GM12878 (cell line): ENCODE measurements around the gene FNDC4. TPM values are rescaled to one million over a fixed set of nuclear protein-coding genes. Genes with fewer than 3 reads are reported as not detected.

Experiments used
- ATAC-seq: fragments of 200-7000 bp; cut with Tn5 transposase; 3 replicates; pipeline ENCODE4 v1.9.1; 2020; ENCODE audit warnings: mild to moderate bottlenecking, moderate library complexity
- BruUV-seq: library from RNA; stranded (reverse); fragments of 400-500 nt; replicated peaks from 2 replicates; lab custom pipeline; 2021; lab: Mats Ljungman, UMichigan
- CTCF ChIA-PET: fragments of 300-600 bp; sonication (Branson Sonifier 250); formaldehyde crosslinking; extraction: SDS; loops from one replicate; lab custom pipeline; 2021; ENCODE audit warnings: inconsistent platforms; lab: Yijun Ruan, JAX
- POLR2A ChIA-PET: fragments of 350-600 bp; formaldehyde crosslinking; extraction: SDS; loops from one replicate; lab custom pipeline; 2021; ENCODE audit warnings: inconsistent platforms; lab: Charles Lee
- RAD21 ChIA-PET: fragments of 300-600 bp; sonication (Branson Sonifier 250); formaldehyde crosslinking; loops from one replicate; lab custom pipeline; 2023; ENCODE audit warnings: antibody characterized with exemption; ENCODE audit not compliant: unreplicated experiment; lab: Charles Lee
- SMC1A ChIA-PET: fragments of 300-600 bp; sonication (Branson Sonifier 250); formaldehyde crosslinking; loops from one replicate; lab custom pipeline; 2023; ENCODE audit not compliant: unreplicated experiment, uncharacterized antibody; lab: Charles Lee
- DNase-seq: peaks from one replicate; pipeline ENCODE4 v3.0.0-alpha.2; 2011; ENCODE audit warnings: low read depth, low spot score
- FAIRE-seq: peaks from 3 replicates; lab custom pipeline; 2011; peaks lifted over from hg19 to GRCh38; lab: Jason Lieb, UNC
- H2AFZ ChIP-seq: 2 replicates; pipeline ENCODE4 v1.6.0; 2011; ENCODE audit warnings: low read depth, low read length, control low read depth; ENCODE audit not compliant: control insufficient read depth
- H3K27ac ChIP-seq: 2 replicates; pipeline ENCODE4 v1.5.1; 2011; ENCODE audit warnings: control low read depth; ENCODE audit not compliant: control insufficient read depth, insufficient read depth
- H3K27me3 ChIP-seq, 2 experiments: replicated peaks in 1 of 2; 2 replicates each; pipeline versions ENCODE4 v1.6.0 to v1.6.1; 2011; ENCODE audit warnings: low read length in 1 of 2; ENCODE audit not compliant: control insufficient read depth in 2 of 2, insufficient read depth in 2 of 2
- H3K36me3 ChIP-seq, 2 experiments: 2 replicates each; pipeline ENCODE4 v1.5.1; 2011; ENCODE audit warnings: low read length in 1 of 2; ENCODE audit not compliant: control insufficient read depth in 2 of 2, insufficient read depth in 2 of 2
- H3K4me1 ChIP-seq: 2 replicates; pipeline ENCODE4 v1.6.1; 2011; ENCODE audit warnings: mild to moderate bottlenecking, low read length, moderate library complexity, mixed read lengths; ENCODE audit not compliant: control insufficient read depth, insufficient read depth
- H3K4me2 ChIP-seq: 2 replicates; pipeline ENCODE4 v1.6.0; 2011; ENCODE audit warnings: control low read depth; ENCODE audit not compliant: control insufficient read depth, insufficient read depth
- H3K4me3 ChIP-seq: fragments of 200-600 bp; sonication (generic); 2 replicates; pipeline ENCODE4 v1.5.1; 2016
- H3K79me2 ChIP-seq: 2 replicates; pipeline ENCODE4 v1.6.0; 2011; ENCODE audit warnings: low read length; ENCODE audit not compliant: control insufficient read depth, insufficient read depth
- H3K9ac ChIP-seq: 2 replicates; pipeline ENCODE4 v1.8.0; 2011; ENCODE audit warnings: low read length, control low read depth, mixed read lengths; ENCODE audit not compliant: control insufficient read depth, insufficient read depth
- H3K9me3 ChIP-seq: replicated peaks from 3 replicates; pipeline ENCODE4 v1.5.1; 2011; ENCODE audit warnings: mild to moderate bottlenecking, low read length; ENCODE audit not compliant: control insufficient read depth, insufficient read depth
- H4K20me1 ChIP-seq: 2 replicates; pipeline ENCODE4 v1.6.0; 2011; ENCODE audit not compliant: control insufficient read depth, insufficient read depth
- BACH1 ChIP-seq: fragments of 450-650 bp; IDR thresholded peaks from 2 replicates; pipeline ENCODE4 v1.6.1; 2017; ENCODE audit warnings: mild to moderate bottlenecking, borderline replicate concordance
- CHD1 ChIP-seq: IDR thresholded peaks from 2 replicates; pipeline ENCODE4 v1.6.1; 2012; ENCODE audit warnings: low read depth, low read length, improper control_type of control experiment
- IKZF2 ChIP-seq, 2 experiments: fragments of 450-650 bp; IDR thresholded peaks; 2 replicates each; pipeline ENCODE4 v1.6.1; 2017; ENCODE audit warnings: mild to moderate bottlenecking in 2 of 2, moderate library complexity in 2 of 2
- PAX8 ChIP-seq: fragments of 450-650 bp; IDR thresholded peaks from 2 replicates; pipeline ENCODE4 v1.6.1; 2017; ENCODE audit warnings: mild to moderate bottlenecking, moderate library complexity
- SUZ12 ChIP-seq: fragments of 200-600 bp; sonication (generic); IDR thresholded peaks from one replicate; pipeline ENCODE4 v1.6.1; 2018; ENCODE audit warnings: antibody characterized with exemption, mild to moderate bottlenecking; ENCODE audit not compliant: unreplicated experiment
- YY1 ChIP-seq: IDR thresholded peaks from 2 replicates; pipeline ENCODE4 v1.6.1; 2011; ENCODE audit warnings: low read depth, mild to moderate bottlenecking, low read length
- WGBS: methylation state at CpG from one replicate; pipeline ENCODE4 v1.1.6; 2016; ENCODE audit warnings: low lambda C conversion rate; ENCODE audit not compliant: insufficient replicate concordance, insufficient coverage; ENCODE audit errors: missing lambda C conversion rate; 5-methylcytosine and 5-hydroxymethylcytosine counted together
- in situ Hi-C: fragments of 300-500 bp; cut with MboI; formaldehyde crosslinking; loops from 9 replicates; pipeline ENCODE4 v1.14.3; 2018; ENCODE audit warnings: mixed read lengths
- intact Hi-C: fragments of 100-400 bp; cut with micrococcal nuclease; formaldehyde crosslinking; loops from one replicate; pipeline ENCODE4 v1.14.2; 2022; ENCODE audit not compliant: unreplicated experiment
- polyA plus RNA-seq, 11 experiments: library from polyadenylated mRNA; depleted of rRNA in 4 of 11; unstranded in 6 of 11; stranded (reverse) in 5 of 11; fragments of >200 nt; fragmentation: Nextera tagmentation in 4 of 11; fragmentation: Illumina TruSeq in 1 of 11; extraction: Ambion mirVana in 4 of 11; extraction: Trizol in 1 of 11; gene quantifications; 1 replicate in 1 of 11; 2 replicates in 10 of 11; pipeline versions ENCODE4 v1.2.1 to v1.2.3, GENCODE V29; 2011 to 2016; ENCODE audit warnings: inconsistent platforms in 2 of 11, missing spikeins in 2 of 11, low read depth in 1 of 11
- total RNA-seq, 4 experiments: library from RNA; depleted of rRNA in 3 of 4; stranded (reverse); fragments of >200 nt in 3 of 4; fragmentation: Illumina TruSeq in 1 of 4; extraction: Trizol in 1 of 4; gene quantifications; 2 replicates each; pipeline versions ENCODE4 v1.2.1 to v1.2.3, GENCODE V29; 2013 to 2021

FNDC4 gene
- total and polyA plus RNA-seq, 10 of the 15 experiments (the other 5 are each of a cell fraction or from before 2014, with no cell fraction given): 0.21 TPM; not detected in 9

DNA sequence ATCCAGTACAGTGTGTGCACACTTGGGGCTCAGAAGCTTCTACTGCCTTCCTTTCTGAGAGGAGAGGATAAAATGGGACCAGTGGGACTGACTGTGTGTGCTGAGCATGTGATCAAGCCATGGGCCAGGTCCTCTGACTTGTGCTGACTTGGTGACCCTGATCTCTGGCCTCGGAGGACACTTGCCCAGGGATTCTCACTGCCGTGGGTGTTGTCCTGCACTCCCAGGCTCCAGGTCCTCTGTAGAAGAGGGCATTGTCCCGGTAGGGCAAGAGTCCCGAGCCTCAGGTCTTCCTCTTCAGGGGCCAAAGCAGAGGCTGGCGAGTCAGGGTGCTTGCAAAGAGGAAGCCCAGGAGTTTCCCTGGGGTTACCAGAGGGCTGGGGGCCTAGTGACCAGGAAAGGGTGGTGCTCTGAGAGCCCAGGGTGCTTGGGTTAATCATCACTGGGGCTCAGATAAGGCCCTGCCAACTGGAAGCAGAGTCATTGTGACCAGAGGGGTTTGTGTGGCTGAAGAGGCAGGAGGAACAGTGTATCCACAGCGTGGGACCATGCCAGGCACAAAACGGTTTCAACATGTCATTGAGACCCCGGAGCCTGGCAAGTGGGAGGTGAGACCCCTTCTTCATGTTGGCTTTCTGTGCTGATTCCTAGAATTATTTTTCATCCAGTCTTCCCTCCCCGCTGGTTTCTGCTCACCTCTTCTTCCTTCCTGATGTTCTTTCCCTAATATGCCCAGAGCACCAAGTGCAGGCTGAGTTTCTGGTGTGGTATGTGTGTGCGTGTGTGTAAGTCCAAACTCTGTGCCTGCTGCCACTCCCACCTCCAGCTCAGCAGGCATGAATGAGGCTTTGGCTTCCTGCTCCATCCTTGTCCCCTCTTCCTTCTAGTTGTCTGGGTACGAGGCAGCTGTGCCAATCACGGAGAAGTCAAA lies 1.6 kb upstream of the FNDC4 start, which contains the start of gene GCKR (continued):
- TF ChIP-seq CHD1: no peak

DNA sequence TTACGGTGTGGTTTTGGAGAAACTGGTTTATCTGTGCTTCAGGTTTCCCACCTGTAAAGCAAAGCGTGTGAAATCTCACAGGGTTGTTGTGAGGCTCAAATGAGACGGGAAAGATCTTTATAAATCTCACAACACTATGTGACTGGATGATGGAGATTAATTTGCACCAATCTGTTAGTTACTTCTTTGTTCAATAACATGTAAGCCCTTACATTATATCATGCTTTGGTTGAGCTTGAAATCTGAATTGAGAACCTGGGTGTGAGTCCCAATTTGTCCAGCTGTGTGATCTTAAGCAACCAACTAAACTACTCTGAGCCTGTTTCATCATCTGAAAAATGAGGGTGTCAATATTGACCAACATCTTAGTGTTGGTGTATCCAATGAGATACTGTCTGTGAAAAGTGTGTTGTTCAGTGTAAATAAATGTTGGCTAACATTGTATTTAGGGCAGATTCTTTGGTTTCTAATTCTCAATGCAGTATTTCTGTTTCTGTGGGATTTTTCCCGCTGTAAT lies 898 bp upstream of the FNDC4 start:
- BruUV-seq: no TSS peak
- no peak overlapping the region for H3K27ac ChIP-seq
- H3K79me2 ChIP-seq: no peaks in the 10 kb centered on the region
- CTCF ChIA-PET: no interaction called here
- H3K9me3 ChIP-seq: no peaks in the 10 kb centered on the region
- no peak overlapping the region for H3K9ac ChIP-seq
- H3K27me3 ChIP-seq: peaks cover 6 to 13% of the 10 kb centered on the region in 2 experiments; a peak in 3 of 4 replicates
- POLR2A ChIA-PET: interaction anchor here (0.6 kb wide), 1 partner anchor 166 kb away, joined by 3 read pairs; no protein-coding TSS in a partner anchor
- intact Hi-C loops (no loop called here), in situ Hi-C loops (no loop called here)
- TF ChIP-seq BACH1 (no peak), SUZ12 (no peak), PAX8 (no peak), YY1 (no peak), IKZF2 (IDR thresholded peaks at IDR 0.05) (no peak)
- ATAC-seq: no peak
- no peak overlapping the region for H3K4me2 ChIP-seq
- H3K4me3 ChIP-seq: no peak overlapping the region
- no peaks in the 10 kb centered on the region for H4K20me1 ChIP-seq
- SMC1A ChIA-PET: no interaction called here
- no peak for FAIRE-seq
- no peak for DNase-seq
- WGBS: 30% methylated on average over 4 of the region's 4 CpGs
- H3K36me3 ChIP-seq: no peaks in the 10 kb centered on the region
- no peak overlapping the region for H2AFZ ChIP-seq
- RAD21 ChIA-PET: no interaction called here
- no peaks in the 10 kb centered on the region for H3K4me1 ChIP-seq
